Suprapubic skin (tissue), 4 donors: Measurements from ENCODE around the gene MTCH1. TPM values are rescaled to one million over a fixed set of nuclear protein-coding genes. Genes with fewer than 3 reads are reported as not detected.

Experiments used
- DNase-seq, 2 donors: peaks; one replicate each; pipeline ENCODE4 v3.0.0-alpha.2; 2019; ENCODE audit warnings: low spot score in 2 of 2
- H3K27ac ChIP-seq: fragments of 200-600 bp; sonication (generic); one replicate; pipeline ENCODE4 v1.5.1; 2019
- H3K27me3 ChIP-seq: fragments of 200-600 bp; sonication (generic); one replicate; pipeline ENCODE4 v1.5.1; 2019
- H3K36me3 ChIP-seq: fragments of 200-600 bp; sonication (generic); one replicate; pipeline ENCODE4 v1.5.1; 2019
- H3K4me1 ChIP-seq: fragments of 200-600 bp; sonication (generic); one replicate; pipeline ENCODE4 v1.5.1; 2019
- H3K4me3 ChIP-seq: fragments of 200-600 bp; sonication (generic); one replicate; pipeline ENCODE4 v1.5.1; 2019; ENCODE audit warnings: mild to moderate bottlenecking
- H3K9me3 ChIP-seq: fragments of 200-600 bp; sonication (generic); one replicate; pipeline ENCODE4 v1.5.1; 2019
- EP300 ChIP-seq: sonication (generic); formaldehyde crosslinking; IDR thresholded peaks from one replicate; pipeline ENCODE4 v1.6.1; 2017; ENCODE audit warnings: antibody characterized with exemption
- POLR2A ChIP-seq, 2 donors: fragments of 450-650 bp; IDR thresholded peaks; one replicate each; pipeline ENCODE4 v1.6.1; 2017; ENCODE audit warnings: antibody characterized with exemption in 2 of 2, mild to moderate bottlenecking in 2 of 2, moderate library complexity in 2 of 2
- POLR2AphosphoS5 ChIP-seq, 3 donors: sonication (generic); formaldehyde crosslinking; IDR thresholded peaks; one replicate each; pipeline ENCODE4 v1.6.1; 2017; ENCODE audit warnings: antibody characterized with exemption in 3 of 3
- WGBS: methylation state at CpG from one replicate; pipeline ENCODE4 v1.1.5; 2018; 5-methylcytosine and 5-hydroxymethylcytosine counted together
- total RNA-seq, 4 donors: library from RNA; depleted of rRNA; stranded (reverse); fragments of >200 nt; gene quantifications; one replicate each; pipeline ENCODE4 v1.1.0, GENCODE V29; 2016
- TF ChIP-seq, protein P1 (sequence below), 2 donors: fragments of 200-600 bp in 1 of 2; fragments of 450-650 bp in 1 of 2; sonication (generic) in 1 of 2; IDR thresholded peaks; one replicate each; pipeline ENCODE4 v1.5.1; 2016 to 2019; ENCODE audit warnings: antibody characterized with exemption in 2 of 2, mild to moderate bottlenecking in 1 of 2, moderate library complexity in 1 of 2

Gene MTCH1, protein sequence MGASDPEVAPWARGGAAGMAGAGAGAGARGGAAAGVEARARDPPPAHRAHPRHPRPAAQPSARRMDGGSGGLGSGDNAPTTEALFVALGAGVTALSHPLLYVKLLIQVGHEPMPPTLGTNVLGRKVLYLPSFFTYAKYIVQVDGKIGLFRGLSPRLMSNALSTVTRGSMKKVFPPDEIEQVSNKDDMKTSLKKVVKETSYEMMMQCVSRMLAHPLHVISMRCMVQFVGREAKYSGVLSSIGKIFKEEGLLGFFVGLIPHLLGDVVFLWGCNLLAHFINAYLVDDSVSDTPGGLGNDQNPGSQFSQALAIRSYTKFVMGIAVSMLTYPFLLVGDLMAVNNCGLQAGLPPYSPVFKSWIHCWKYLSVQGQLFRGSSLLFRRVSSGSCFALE
- total RNA-seq, result 100 to 1,000 TPM; 160 to 220 (median 183) TPM

DNA sequence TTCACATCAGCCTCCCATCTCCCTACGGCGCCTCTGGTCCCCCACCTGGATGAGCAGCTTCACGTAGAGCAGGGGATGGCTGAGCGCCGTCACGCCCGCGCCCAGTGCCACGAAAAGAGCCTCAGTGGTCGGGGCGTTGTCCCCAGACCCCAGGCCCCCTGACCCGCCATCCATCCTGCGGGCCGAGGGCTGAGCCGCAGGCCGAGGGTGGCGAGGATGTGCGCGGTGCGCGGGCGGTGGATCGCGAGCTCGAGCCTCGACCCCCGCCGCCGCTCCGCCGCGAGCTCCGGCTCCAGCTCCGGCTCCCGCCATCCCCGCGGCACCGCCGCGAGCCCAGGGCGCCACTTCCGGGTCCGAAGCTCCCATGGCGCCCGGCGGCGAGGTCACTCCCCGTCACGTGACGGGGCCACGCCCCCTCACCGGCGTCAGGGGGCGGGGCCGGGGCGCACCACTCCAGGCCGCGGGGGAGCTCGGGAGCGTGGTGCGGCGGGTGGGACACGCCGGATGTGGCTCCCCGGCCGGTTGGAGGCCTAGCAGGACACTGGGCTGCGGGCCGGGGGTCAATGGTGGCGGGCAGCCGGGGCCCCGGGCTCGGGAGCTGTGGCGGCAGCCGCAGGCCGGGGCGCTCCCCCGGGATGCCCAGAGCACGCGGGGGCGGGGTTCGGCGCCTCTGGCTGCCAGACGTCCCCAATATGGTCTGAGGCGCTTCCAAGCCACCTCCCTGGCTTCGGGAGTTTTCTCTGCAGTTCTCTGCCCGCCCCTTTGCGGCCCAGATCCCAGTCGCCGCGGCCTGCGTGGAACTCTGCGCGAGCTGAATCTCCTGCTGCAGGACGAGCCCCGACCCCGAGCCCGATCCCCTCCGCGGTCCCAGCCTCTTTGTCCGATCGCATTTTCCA, at the start of gene MTCH1:
MTCH1 (minus strand) TSS at position 389 of the 896 bp plus-strand sequence; CDS start at position 366, 23 bp downstream.
- H3K36me3 ChIP-seq, result no peaks in the 10 kb centered on the region
- H3K9me3 ChIP-seq, result no peaks in the 10 kb centered on the region
- H3K27ac ChIP-seq, result peak within 1 kb of the TSS; percentile 96
- TF ChIP-seq, protein P1, sequence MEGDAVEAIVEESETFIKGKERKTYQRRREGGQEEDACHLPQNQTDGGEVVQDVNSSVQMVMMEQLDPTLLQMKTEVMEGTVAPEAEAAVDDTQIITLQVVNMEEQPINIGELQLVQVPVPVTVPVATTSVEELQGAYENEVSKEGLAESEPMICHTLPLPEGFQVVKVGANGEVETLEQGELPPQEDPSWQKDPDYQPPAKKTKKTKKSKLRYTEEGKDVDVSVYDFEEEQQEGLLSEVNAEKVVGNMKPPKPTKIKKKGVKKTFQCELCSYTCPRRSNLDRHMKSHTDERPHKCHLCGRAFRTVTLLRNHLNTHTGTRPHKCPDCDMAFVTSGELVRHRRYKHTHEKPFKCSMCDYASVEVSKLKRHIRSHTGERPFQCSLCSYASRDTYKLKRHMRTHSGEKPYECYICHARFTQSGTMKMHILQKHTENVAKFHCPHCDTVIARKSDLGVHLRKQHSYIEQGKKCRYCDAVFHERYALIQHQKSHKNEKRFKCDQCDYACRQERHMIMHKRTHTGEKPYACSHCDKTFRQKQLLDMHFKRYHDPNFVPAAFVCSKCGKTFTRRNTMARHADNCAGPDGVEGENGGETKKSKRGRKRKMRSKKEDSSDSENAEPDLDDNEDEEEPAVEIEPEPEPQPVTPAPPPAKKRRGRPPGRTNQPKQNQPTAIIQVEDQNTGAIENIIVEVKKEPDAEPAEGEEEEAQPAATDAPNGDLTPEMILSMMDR (IDR thresholded peaks at IDR 0.05), result peak in 1 of 2 donors; percentile 0
- no peak for TF ChIP-seq EP300
- peak; percentile 93 to 96 for TF ChIP-seq POLR2A (IDR thresholded peaks at IDR 0.05)
- peak; percentile 38 to 66 (median 45) for TF ChIP-seq POLR2AphosphoS5 (IDR thresholded peaks at IDR 0.05)
- peak; percentile 92 to 94 for DNase-seq
- H3K4me1 ChIP-seq, result peaks cover 48% of the 10 kb centered on the region
- peak within 1 kb of the TSS; percentile 96 for H3K4me3 ChIP-seq
- under 1% methylated on average over 52 of the region's 101 CpGs for WGBS
- H3K27me3 ChIP-seq, result no peaks in the 10 kb centered on the region

DNA sequence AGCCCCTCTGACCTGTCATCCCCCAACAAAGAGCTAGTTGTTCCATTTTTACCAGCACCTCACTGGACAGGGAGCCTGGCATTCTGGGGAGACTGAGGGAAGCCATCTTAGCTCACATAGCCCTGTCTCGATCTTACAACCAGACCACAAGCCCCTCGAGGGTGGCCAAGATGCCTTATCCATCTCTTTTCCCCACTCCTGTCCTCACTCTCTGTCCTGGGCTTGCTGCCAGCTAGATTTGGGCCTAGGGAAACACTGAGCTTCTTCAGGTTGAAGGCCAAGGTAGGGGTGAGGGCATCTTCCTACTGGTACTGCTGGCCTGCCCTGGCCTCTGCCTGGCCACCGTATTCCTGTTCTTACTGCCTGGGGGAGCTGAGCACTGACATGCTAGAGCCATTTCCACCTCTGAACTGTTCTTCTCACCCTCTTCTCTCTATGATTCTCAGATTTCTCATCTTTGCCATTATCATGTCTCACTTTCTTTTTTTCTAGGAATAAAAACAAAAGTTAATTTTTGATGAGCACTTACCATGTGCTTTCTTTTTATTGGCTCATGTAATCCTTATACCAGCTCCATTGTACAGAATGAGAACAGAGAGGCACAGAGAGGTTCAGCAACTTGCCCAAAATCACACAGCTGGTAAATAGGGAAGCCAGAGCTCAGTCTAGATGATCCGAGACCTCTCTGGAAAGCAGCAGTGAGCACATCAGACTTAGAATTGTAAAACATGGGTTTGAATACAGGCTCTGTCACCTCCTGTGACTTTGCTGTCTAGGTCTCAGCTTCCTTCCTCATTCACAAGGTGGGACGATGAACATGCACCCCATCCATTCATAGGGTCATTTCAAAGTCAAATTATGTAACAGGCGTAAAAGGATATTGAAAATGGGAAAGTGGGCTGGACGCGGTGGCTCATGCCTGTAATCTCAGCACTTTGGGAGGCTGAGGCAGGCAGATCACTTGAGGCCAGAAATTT, 48.1 kb upstream of the MTCH1 start:
- TF ChIP-seq POLR2A (IDR thresholded peaks at IDR 0.05), result no peak
- TF ChIP-seq POLR2AphosphoS5 (IDR thresholded peaks at IDR 0.05), result no peak
- no peak for TF ChIP-seq EP300
- TF ChIP-seq, protein P1 (IDR thresholded peaks at IDR 0.05), result no peak
- Histone ChIP-seq H3K4me1 (peaks cover 7% of the 10 kb centered on the region), H3K4me3 (no peak overlapping the region), H3K9me3 (no peaks in the 10 kb centered on the region), H3K27me3 (no peaks in the 10 kb centered on the region), H3K36me3 (no peaks in the 10 kb centered on the region), H3K27ac (no peak overlapping the region)
- peak in 1 of 2 donors; percentile 29 for DNase-seq
- 76% methylated on average over 8 of the region's 8 CpGs for WGBS

DNA sequence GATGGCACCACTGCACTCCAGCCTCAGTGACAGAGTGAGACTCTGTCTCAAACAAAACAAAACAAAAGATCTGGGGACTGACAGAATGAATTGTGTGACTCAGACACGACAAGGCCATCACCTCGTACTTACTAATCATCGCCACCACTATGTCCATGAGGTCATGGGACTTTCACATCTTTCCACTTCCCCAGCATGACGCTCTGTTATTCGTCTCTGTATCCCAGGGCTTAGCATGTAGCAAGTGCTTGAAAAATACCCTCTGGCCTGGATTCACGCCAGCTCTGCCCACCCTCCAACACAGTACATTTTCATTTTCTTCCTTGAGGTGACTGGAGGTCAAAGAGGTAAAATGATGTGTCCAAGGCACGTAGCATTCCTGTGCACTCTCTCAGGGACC, 47.3 kb upstream of the MTCH1 start:
- no peaks in the 10 kb centered on the region for H3K9me3 ChIP-seq
- no peaks in the 10 kb centered on the region for H3K36me3 ChIP-seq
- no peaks in the 10 kb centered on the region for H3K27me3 ChIP-seq
- peaks cover 1% of the 10 kb centered on the region for H3K4me1 ChIP-seq
- peak in 1 of 2 donors; percentile 8 for DNase-seq
- H3K27ac ChIP-seq, result no peak overlapping the region
- WGBS, result 87% methylated on average over 7 of the region's 7 CpGs
- no peak overlapping the region for H3K4me3 ChIP-seq
- TF ChIP-seq, protein P1 (IDR thresholded peaks at IDR 0.05), result no peak
- TF ChIP-seq EP300 (no peak), POLR2AphosphoS5 (IDR thresholded peaks at IDR 0.05) (no peak), POLR2A (IDR thresholded peaks at IDR 0.05) (no peak)

DNA sequence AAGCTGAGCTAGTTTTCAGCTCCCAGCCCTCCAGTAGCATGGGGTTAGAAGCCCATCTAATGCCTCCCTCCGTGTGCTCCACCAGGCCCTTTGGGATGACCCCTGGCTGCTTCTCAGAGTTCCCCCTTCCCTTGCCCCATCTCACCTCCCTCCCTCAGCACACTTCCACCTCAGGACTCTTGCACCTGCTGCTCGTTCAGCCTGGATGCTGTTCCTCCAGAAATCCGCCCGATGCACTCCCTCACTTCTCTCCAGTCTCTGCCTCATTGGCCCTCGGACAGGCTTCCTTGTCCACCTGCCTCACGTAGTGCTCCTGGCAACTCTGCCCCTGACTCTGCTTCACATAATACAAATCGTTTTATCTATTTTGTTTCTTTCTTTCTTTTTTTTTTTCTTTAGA, 46.2 kb upstream of the MTCH1 start:
- DNase-seq, result peak in 1 of 2 donors; percentile 42
- Histone ChIP-seq H3K9me3 (no peaks in the 10 kb centered on the region), H3K4me1 (no peaks in the 10 kb centered on the region), H3K36me3 (no peaks in the 10 kb centered on the region), H3K27me3 (no peaks in the 10 kb centered on the region), H3K27ac (no peak overlapping the region), H3K4me3 (no peak overlapping the region)
- TF ChIP-seq, protein P1 (IDR thresholded peaks at IDR 0.05), result no peak
- TF ChIP-seq POLR2AphosphoS5 (IDR thresholded peaks at IDR 0.05) (no peak), POLR2A (IDR thresholded peaks at IDR 0.05) (no peak), EP300 (no peak)
- WGBS, result 89% methylated on average over 7 of the region's 7 CpGs
